Testis (tissue), 2 donors: Measurements from ENCODE around the gene TSPAN10.

ENCODE experiments used
- POLR2A ChIP-seq: fragments of 450-650 bp; IDR thresholded peaks from one replicate; pipeline ENCODE4 v1.6.1; 2017; ENCODE audit warnings: antibody characterized with exemption, mild to moderate bottlenecking, moderate library complexity
- TF ChIP-seq, protein P1 (sequence below), 3 experiments: fragments of 450-650 bp in 2 of 3; fragments of 200-600 bp in 1 of 3; sonication (generic) in 1 of 3; IDR thresholded peaks; one replicate each; pipeline ENCODE4 v1.5.1; 2016 to 2019; ENCODE audit warnings: antibody characterized with exemption in 3 of 3, mild to moderate bottlenecking in 2 of 3, moderate library complexity in 1 of 3

DNA sequence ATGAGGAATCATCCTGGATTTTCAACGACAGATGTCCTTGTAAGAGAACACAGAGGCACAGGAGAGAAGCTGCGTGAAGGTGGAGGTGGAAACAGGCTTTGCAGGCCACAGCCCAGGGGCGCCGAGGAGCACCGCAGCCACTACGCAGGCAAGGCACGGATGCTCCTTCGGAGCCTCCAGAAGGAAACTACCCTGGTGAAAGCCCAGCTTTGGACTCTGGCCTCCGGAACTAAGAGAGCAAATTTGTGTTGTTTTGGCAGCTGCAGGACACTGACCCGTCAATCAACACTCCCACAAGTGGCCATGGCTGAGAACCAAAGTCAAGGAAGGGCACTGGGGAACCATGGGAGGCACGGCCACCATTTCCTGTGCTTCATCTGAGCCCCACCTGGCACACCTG, 43.2 kb downstream of the TSPAN10 start:
- TF ChIP-seq, protein P1, sequence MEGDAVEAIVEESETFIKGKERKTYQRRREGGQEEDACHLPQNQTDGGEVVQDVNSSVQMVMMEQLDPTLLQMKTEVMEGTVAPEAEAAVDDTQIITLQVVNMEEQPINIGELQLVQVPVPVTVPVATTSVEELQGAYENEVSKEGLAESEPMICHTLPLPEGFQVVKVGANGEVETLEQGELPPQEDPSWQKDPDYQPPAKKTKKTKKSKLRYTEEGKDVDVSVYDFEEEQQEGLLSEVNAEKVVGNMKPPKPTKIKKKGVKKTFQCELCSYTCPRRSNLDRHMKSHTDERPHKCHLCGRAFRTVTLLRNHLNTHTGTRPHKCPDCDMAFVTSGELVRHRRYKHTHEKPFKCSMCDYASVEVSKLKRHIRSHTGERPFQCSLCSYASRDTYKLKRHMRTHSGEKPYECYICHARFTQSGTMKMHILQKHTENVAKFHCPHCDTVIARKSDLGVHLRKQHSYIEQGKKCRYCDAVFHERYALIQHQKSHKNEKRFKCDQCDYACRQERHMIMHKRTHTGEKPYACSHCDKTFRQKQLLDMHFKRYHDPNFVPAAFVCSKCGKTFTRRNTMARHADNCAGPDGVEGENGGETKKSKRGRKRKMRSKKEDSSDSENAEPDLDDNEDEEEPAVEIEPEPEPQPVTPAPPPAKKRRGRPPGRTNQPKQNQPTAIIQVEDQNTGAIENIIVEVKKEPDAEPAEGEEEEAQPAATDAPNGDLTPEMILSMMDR (IDR thresholded peaks at IDR 0.05): no peak
- no peak for TF ChIP-seq POLR2A
